ENCODE measurements around the gene OPCML. TPM values are rescaled to one million over a fixed set of nuclear protein-coding genes. Genes with fewer than 3 reads are reported as not detected.

OPCML gene
- total RNA-seq, 1 donor from 2014 or later: 1.7 TPM

DNA sequence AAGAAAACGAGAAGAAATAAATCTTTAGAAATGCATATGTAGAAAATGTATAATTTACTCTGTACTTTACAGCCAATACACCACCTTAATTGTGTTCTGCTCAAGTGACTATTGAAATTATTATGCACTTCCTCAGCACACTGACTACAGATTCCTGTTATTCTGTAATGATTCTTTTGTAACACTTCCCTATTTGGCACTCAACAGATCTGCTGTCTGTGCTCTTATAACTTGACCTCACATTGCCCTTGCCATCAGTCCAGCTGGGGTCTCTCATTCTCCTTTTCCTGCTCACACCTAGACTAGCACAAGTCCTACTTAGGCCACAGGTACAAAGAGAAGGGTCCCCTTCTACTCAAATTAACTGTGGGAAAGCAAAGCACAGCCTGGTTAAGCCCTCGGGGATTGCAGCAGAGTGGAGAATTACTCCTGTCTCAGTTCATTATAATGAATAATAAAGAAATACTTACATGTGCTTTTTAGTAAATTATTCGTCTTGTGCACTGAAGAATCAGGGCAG lies 860.4 kb downstream of the OPCML start:
- TF ChIP-seq, protein P1, sequence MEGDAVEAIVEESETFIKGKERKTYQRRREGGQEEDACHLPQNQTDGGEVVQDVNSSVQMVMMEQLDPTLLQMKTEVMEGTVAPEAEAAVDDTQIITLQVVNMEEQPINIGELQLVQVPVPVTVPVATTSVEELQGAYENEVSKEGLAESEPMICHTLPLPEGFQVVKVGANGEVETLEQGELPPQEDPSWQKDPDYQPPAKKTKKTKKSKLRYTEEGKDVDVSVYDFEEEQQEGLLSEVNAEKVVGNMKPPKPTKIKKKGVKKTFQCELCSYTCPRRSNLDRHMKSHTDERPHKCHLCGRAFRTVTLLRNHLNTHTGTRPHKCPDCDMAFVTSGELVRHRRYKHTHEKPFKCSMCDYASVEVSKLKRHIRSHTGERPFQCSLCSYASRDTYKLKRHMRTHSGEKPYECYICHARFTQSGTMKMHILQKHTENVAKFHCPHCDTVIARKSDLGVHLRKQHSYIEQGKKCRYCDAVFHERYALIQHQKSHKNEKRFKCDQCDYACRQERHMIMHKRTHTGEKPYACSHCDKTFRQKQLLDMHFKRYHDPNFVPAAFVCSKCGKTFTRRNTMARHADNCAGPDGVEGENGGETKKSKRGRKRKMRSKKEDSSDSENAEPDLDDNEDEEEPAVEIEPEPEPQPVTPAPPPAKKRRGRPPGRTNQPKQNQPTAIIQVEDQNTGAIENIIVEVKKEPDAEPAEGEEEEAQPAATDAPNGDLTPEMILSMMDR (IDR thresholded peaks at IDR 0.05; ENCODE audit: unreplicated experiment): no peak
- Mint-ChIP-seq H3K27ac (no peak overlapping the region), H3K36me3 (ENCODE audit: insufficient read depth) (no peaks in the 10 kb centered on the region), H3K4me3 (ENCODE audit: low read depth) (no peak overlapping the region), H3K27me3 (peaks cover 32% of the 10 kb centered on the region), H3K4me1 (ENCODE audit: low read depth) (peaks cover 1% of the 10 kb centered on the region), H3K9me3 (ENCODE audit: low read depth) (no peaks in the 10 kb centered on the region)
- no peak for DNase-seq (ENCODE audit: low spot score, unreplicated experiment)

DNA sequence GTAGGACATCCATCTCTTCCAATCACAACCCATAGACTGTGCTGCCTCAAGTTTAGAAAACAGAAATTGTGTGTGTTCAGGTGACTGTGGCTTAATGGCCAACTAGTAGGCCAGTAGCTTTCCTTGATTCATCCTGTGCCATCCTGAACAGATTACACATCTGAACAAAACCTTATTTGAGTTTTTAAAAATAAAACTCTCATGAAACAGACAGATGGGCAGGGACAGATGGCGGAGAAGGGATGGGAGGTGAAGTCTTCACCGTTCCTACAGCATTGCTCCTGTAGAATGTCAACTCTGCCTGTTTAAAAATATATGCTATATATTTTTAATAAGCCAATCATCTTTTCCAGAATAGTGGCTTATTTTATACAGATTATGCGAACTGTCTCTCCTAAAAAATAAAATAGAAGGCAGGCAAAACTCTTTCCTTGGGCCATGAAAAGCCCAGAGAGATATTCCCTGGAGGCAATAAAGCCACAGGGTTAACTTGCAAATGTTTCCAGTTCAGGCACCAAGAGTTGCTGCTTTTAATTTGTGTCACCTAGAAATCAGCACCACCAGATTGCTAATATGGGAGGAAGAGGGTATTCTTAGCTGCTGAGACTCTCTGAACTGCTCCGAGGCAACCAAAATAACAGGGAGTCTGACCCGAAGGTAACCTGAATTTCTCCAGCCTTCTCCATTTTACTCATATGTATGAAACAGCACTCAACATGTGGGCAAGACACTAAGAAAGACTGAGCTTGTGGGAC lies 861.2 kb downstream of the OPCML start:
- Mint-ChIP-seq H3K9me3 (ENCODE audit: low read depth) (no peaks in the 10 kb centered on the region), H3K36me3 (ENCODE audit: insufficient read depth) (no peaks in the 10 kb centered on the region), H3K27ac (no peak overlapping the region), H3K4me3 (ENCODE audit: low read depth) (no peak overlapping the region), H3K4me1 (ENCODE audit: low read depth) (peaks cover 1% of the 10 kb centered on the region), H3K27me3 (peaks cover 36% of the 10 kb centered on the region)
- DNase-seq (ENCODE audit: low spot score, unreplicated experiment): no peak
- TF ChIP-seq, protein P1 (IDR thresholded peaks at IDR 0.05; ENCODE audit: unreplicated experiment): no peak

DNA sequence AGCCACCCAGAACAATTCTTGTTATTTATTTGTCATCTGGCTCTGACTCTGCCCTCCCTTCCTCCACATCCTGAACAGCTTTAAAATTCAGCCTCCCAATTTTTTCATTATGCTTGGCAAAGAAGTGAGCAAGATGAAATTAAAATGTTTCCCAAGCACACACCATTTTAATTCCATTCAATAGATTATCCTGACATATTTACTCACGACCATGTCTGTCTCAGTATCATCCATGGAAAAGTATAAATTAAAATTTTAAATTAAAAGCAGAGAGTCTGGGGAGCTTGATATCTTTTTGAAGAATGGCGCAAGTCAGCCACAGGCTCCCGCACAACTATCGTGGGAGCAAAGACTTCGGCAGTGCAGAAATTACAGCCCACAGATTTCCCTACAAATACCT lies 862.4 kb downstream of the OPCML start:
- H3K27ac Mint-ChIP-seq: no peak overlapping the region
- H3K9me3 Mint-ChIP-seq (ENCODE audit: low read depth): no peaks in the 10 kb centered on the region
- H3K27me3 Mint-ChIP-seq: peaks cover 45% of the 10 kb centered on the region
- peaks cover 1% of the 10 kb centered on the region for H3K4me1 Mint-ChIP-seq (ENCODE audit: low read depth)
- no peak for DNase-seq (ENCODE audit: low spot score, unreplicated experiment)
- no peaks in the 10 kb centered on the region for H3K36me3 Mint-ChIP-seq (ENCODE audit: insufficient read depth)
- TF ChIP-seq, protein P1 (IDR thresholded peaks at IDR 0.05; ENCODE audit: unreplicated experiment): no peak
- H3K4me3 Mint-ChIP-seq (ENCODE audit: low read depth): no peak overlapping the region

DNA sequence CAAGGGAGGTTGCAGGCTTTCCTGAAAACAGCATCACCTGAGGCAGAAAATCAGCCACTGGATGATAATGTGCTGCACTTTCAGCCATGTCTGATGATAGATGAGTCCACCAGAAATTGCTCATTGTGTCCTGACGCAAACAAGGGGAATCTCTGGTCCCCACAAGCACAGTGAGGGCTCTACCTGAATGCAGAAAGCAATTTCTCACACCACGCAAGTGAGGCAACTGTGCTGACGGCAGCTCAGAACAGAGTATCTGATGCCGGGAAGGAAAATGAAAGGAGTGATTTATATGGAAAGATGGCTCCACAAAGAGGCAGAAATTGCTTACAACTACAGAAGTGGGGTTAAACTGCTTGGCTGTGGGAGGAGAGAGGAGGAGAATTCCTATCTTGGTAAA lies 867.1 kb downstream of the OPCML start:
- TF ChIP-seq, protein P1 (IDR thresholded peaks at IDR 0.05; ENCODE audit: unreplicated experiment): no peak
- Mint-ChIP-seq H3K4me3 (ENCODE audit: low read depth) (no peak overlapping the region), H3K36me3 (ENCODE audit: insufficient read depth) (no peaks in the 10 kb centered on the region), H3K27me3 (peaks cover 44% of the 10 kb centered on the region), H3K4me1 (ENCODE audit: low read depth) (no peaks in the 10 kb centered on the region), H3K27ac (no peak overlapping the region), H3K9me3 (ENCODE audit: low read depth) (no peaks in the 10 kb centered on the region)
- DNase-seq (ENCODE audit: low spot score, unreplicated experiment): no peak

DNA sequence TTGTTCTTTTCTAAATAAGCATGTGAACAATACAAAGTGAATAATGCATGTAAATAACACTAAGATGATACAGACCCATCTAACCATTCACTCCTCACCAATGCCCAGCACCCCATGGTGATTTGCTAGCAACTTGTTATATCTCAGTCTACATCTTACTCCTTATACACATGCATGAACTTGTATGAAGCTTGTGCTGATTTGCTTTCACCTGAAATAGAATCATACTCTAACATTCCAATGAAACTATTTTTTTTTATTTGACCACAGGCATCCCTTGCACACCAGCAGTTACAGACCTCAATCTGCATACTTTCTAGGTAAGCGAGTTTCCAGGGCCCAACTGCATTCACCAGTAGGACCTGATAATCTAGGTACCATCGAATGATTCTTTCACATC lies 873.6 kb downstream of the OPCML start:
- TF ChIP-seq, protein P1 (IDR thresholded peaks at IDR 0.05; ENCODE audit: unreplicated experiment): no peak
- H3K4me3 Mint-ChIP-seq (ENCODE audit: low read depth): no peak overlapping the region
- H3K4me1 Mint-ChIP-seq (ENCODE audit: low read depth): peaks cover 2% of the 10 kb centered on the region
- H3K36me3 Mint-ChIP-seq (ENCODE audit: insufficient read depth): no peaks in the 10 kb centered on the region
- H3K27ac Mint-ChIP-seq: no peak overlapping the region
- no peaks in the 10 kb centered on the region for H3K9me3 Mint-ChIP-seq (ENCODE audit: low read depth)
- peaks cover 28% of the 10 kb centered on the region for H3K27me3 Mint-ChIP-seq
- no peak for DNase-seq (ENCODE audit: low spot score, unreplicated experiment)
